HG02571 (cell line): Measurements from ENCODE around the gene FAM153A.
"Not testable (repeated sequence)": the region's sequence is repeated elsewhere in the genome, so short reads cannot be mapped to it uniquely, and the experiment has no call there.

ENCODE experiments used
- ATAC-seq: cut with Tn5 transposase; IDR thresholded peaks from one replicate; pipeline ENCODE4 v1.9.1; 2021; ENCODE audit warnings: mild to moderate bottlenecking, moderate library complexity; ENCODE audit not compliant: unreplicated experiment

FAM153A gene

GRCh38 chr5:177782792-177783633 lies at the start of gene FAM153A:
TSS of gene FAM153A (minus strand) at chr5:177782899.
- not testable (repeated sequence) for ATAC-seq

- ATAC-seq = not testable (repeated sequence)
Observed at GRCh38 chr5:177832287-177832686, 49.6 kb upstream of the FAM153A start.

GRCh38 chr5:177826073-177826472 lies 43.4 kb upstream of the FAM153A start:
- not testable (repeated sequence) for ATAC-seq

GRCh38 chr5:177824776-177825175 lies 42.1 kb upstream of the FAM153A start:
- not testable (repeated sequence) for ATAC-seq

- not testable (repeated sequence) for ATAC-seq
Observed at GRCh38 chr5:177822489-177822888, 39.8 kb upstream of the FAM153A start.

GRCh38 chr5:177819664-177820063 lies 37.0 kb upstream of the FAM153A start:
- not testable (repeated sequence) for ATAC-seq

- ATAC-seq = not testable (repeated sequence)
Observed at GRCh38 chr5:177812814-177813425, 30.2 kb upstream of the FAM153A start.

GRCh38 chr5:177812160-177812743 lies 29.6 kb upstream of the FAM153A start:
- not testable (repeated sequence) for ATAC-seq

GRCh38 chr5:177809209-177809913 lies 26.7 kb upstream of the FAM153A start:
- ATAC-seq = not testable (repeated sequence)

GRCh38 chr5:177808420-177808819 lies 25.7 kb upstream of the FAM153A start:
- not testable (repeated sequence) for ATAC-seq

GRCh38 chr5:177807265-177807664 lies 24.6 kb upstream of the FAM153A start:
- not testable (repeated sequence) for ATAC-seq

- ATAC-seq = not testable (repeated sequence)
Observed at GRCh38 chr5:177801427-177801826, 18.7 kb upstream of the FAM153A start.

GRCh38 chr5:177798237-177798840 lies 15.6 kb upstream of the FAM153A start:
- not testable (repeated sequence) for ATAC-seq

- not testable (repeated sequence) for ATAC-seq
Observed at GRCh38 chr5:177793272-177793671, 10.6 kb upstream of the FAM153A start.

GRCh38 chr5:177791649-177792048 lies 8.9 kb upstream of the FAM153A start:
- not testable (repeated sequence) for ATAC-seq

- ATAC-seq = not testable (repeated sequence)
Observed at GRCh38 chr5:177782169-177782568, 530 bp downstream of the FAM153A start.

- not testable (repeated sequence) for ATAC-seq
Observed at GRCh38 chr5:177771206-177771605, 11.5 kb downstream of the FAM153A start.

GRCh38 chr5:177770646-177771045 lies 12.1 kb downstream of the FAM153A start:
- not testable (repeated sequence) for ATAC-seq

GRCh38 chr5:177763737-177764508 lies 18.8 kb downstream of the FAM153A start:
- not testable (repeated sequence) for ATAC-seq

- ATAC-seq = not testable (repeated sequence)
Observed at GRCh38 chr5:177760954-177761353, 21.7 kb downstream of the FAM153A start.
